IMR-90 (cell line): ENCODE results near the gene FNBP1L. TPM values are rescaled to one million over a fixed set of nuclear protein-coding genes. Genes with fewer than 3 reads are reported as not detected.

Experiments
- ATAC-seq: fragments of 200-7000 bp; cut with Tn5 transposase; 2 replicates; pipeline ENCODE4 v1.9.1; 2020; ENCODE audit warnings: low read depth, mild to moderate bottlenecking, moderate library complexity
- Bru-seq: library from RNA; stranded (reverse); fragments of 400-500 nt; gene quantifications from one replicate; lab custom pipeline; 2021; lab: Mats Ljungman, UMichigan
- BruChase-seq, 2 experiments: library from RNA; stranded (reverse); fragments of 400-500 nt; gene quantifications; one replicate each; lab custom pipeline; 2021; lab: Mats Ljungman, UMichigan
- BruUV-seq: library from RNA; stranded (reverse); fragments of 400-500 nt; replicated peaks from 2 replicates; lab custom pipeline; 2021; lab: Mats Ljungman, UMichigan
- CTCF ChIA-PET: fragments of 300-600 bp; formaldehyde crosslinking; extraction: SDS; loops from one replicate; lab custom pipeline; 2021; ENCODE audit warnings: antibody characterized with exemption; lab: Yijun Ruan, JAX
- POLR2A ChIA-PET: fragments of 300-600 bp; sonication (Branson Sonifier 250); formaldehyde crosslinking; loops from one replicate; lab custom pipeline; 2022; ENCODE audit warnings: antibody characterized with exemption; ENCODE audit not compliant: unreplicated experiment; lab: Charles Lee
- DNase-seq: peaks from one replicate; pipeline ENCODE4 v3.0.0; 2013
- H2AFZ ChIP-seq: replicated peaks from 2 replicates; pipeline ENCODE3; 2013; ENCODE audit warnings: low read length, mild to moderate bottlenecking; ENCODE audit not compliant: poor library complexity
- H2AK5ac ChIP-seq: 2 replicates; pipeline ENCODE4 v1.6.1; 2013; ENCODE audit warnings: low read depth, low read length, inconsistent platforms
- H2AK9ac ChIP-seq: replicated peaks from 2 replicates; pipeline ENCODE3; 2013; ENCODE audit warnings: mild to moderate bottlenecking, low read depth, low read length, moderate library complexity; ENCODE audit not compliant: poor library complexity
- H2BK120ac ChIP-seq: 2 replicates; pipeline ENCODE4 v1.6.1; 2013; ENCODE audit warnings: low read depth, low read length, inconsistent platforms
- H2BK15ac ChIP-seq: 3 replicates; pipeline ENCODE4 v1.6.1; 2013; ENCODE audit warnings: low read depth, low read length, inconsistent platforms
- H2BK20ac ChIP-seq: 2 replicates; pipeline ENCODE4 v1.6.1; 2013; ENCODE audit warnings: low read depth, mild to moderate bottlenecking, inconsistent platforms, low read length, moderate library complexity
- H2BK5ac ChIP-seq: 2 replicates; pipeline ENCODE4 v1.6.1; 2013; ENCODE audit warnings: mild to moderate bottlenecking, low read depth, low read length, inconsistent platforms; ENCODE audit not compliant: poor library complexity, severe bottlenecking
- H3K14ac ChIP-seq: replicated peaks from 2 replicates; pipeline ENCODE4 v1.6.1; 2013; ENCODE audit warnings: low read depth, low read length, inconsistent platforms
- H3K18ac ChIP-seq: 2 replicates; pipeline ENCODE4 v1.6.1; 2013; ENCODE audit warnings: low read depth, low read length, control low read depth
- H3K23ac ChIP-seq: 2 replicates; pipeline ENCODE4 v1.6.1; 2013; ENCODE audit warnings: low read depth, low read length, inconsistent platforms
- H3K27ac ChIP-seq: 2 replicates; pipeline ENCODE4 v1.5.1; 2013; ENCODE audit warnings: mild to moderate bottlenecking, control low read depth, low read length; ENCODE audit not compliant: insufficient read depth
- H3K27me3 ChIP-seq: 2 replicates; pipeline ENCODE4 v1.6.1; 2013; ENCODE audit warnings: low read length; ENCODE audit not compliant: control insufficient read depth, insufficient read depth
- H3K36me3 ChIP-seq: 2 replicates; pipeline ENCODE4 v1.6.1; 2013; ENCODE audit warnings: low read length, mixed read lengths; ENCODE audit not compliant: control insufficient read depth, insufficient read depth
- H3K4ac ChIP-seq: 2 replicates; pipeline ENCODE4 v1.6.1; 2013; ENCODE audit warnings: low read depth, low read length, inconsistent platforms
- H3K4me1 ChIP-seq: 2 replicates; pipeline ENCODE4 v1.6.1; 2013; ENCODE audit warnings: low read length, mixed read lengths; ENCODE audit not compliant: control insufficient read depth, insufficient read depth
- H3K4me2 ChIP-seq: 2 replicates; pipeline ENCODE4 v1.6.1; 2013; ENCODE audit warnings: low read depth, mild to moderate bottlenecking, control low read depth, low read length, moderate library complexity
- H3K4me3 ChIP-seq: 2 replicates; pipeline ENCODE4 v1.5.1; 2013; ENCODE audit warnings: low read depth, mild to moderate bottlenecking, control low read depth, low read length, moderate library complexity; ENCODE audit not compliant: insufficient read depth
- H3K56ac ChIP-seq: 2 replicates; pipeline ENCODE4 v1.6.1; 2013; ENCODE audit warnings: low read length, inconsistent platforms; ENCODE audit not compliant: insufficient read depth; ENCODE audit errors: extremely low read depth
- H3K79me1 ChIP-seq, 2 experiments: 2 replicates each; pipeline ENCODE4 v1.6.1; 2013; ENCODE audit warnings: low read length in 2 of 2, inconsistent platforms in 1 of 2, low read depth in 1 of 2
- H3K9ac ChIP-seq: 2 replicates; pipeline ENCODE4 v1.6.1; 2013; ENCODE audit warnings: low read depth, low read length, control low read depth
- H3K9me1 ChIP-seq: 2 replicates; pipeline ENCODE4 v1.6.1; 2013; ENCODE audit warnings: low read length, inconsistent platforms; ENCODE audit not compliant: insufficient read depth
- H3K9me3 ChIP-seq: 2 replicates; pipeline ENCODE4 v1.6.1; 2013; ENCODE audit warnings: low read length; ENCODE audit not compliant: control insufficient read depth, insufficient read depth
- H4K20me1 ChIP-seq: 2 replicates; pipeline ENCODE4 v1.6.1; 2013; ENCODE audit warnings: low read length, inconsistent platforms; ENCODE audit not compliant: insufficient read depth
- H4K5ac ChIP-seq: 2 replicates; pipeline ENCODE4 v1.6.1; 2013; ENCODE audit warnings: mild to moderate bottlenecking, low read depth, low read length, control low read depth
- H4K8ac ChIP-seq, 2 experiments: 2 replicates each; pipeline ENCODE4 v1.6.1; 2013; ENCODE audit warnings: low read depth in 2 of 2, low read length in 2 of 2, control low read depth in 1 of 2, inconsistent platforms in 1 of 2
- H4K91ac ChIP-seq: 2 replicates; pipeline ENCODE4 v1.6.1; 2013; ENCODE audit warnings: low read depth, low read length, inconsistent platforms; ENCODE audit not compliant: insufficient read depth
- MAZ ChIP-seq: IDR thresholded peaks from 2 replicates; pipeline ENCODE4 v1.6.1; 2012; ENCODE audit warnings: low read depth, mild to moderate bottlenecking, low read length, improper control_type of control experiment, moderate library complexity, borderline replicate concordance
- POLR2A ChIP-seq: IDR thresholded peaks from 2 replicates; pipeline ENCODE4 v1.6.1; 2012; ENCODE audit warnings: mild to moderate bottlenecking, low read depth, low read length
- WGBS, 2 experiments: methylation state at CpG; one replicate each; pipeline versions ENCODE4 v1.1.5 to v1.1.7; 2013; ENCODE audit warnings: missing lambda C conversion rate in 2 of 2; ENCODE audit not compliant: insufficient read length in 1 of 2; ENCODE audit errors: extremely low coverage in 2 of 2; 5-methylcytosine and 5-hydroxymethylcytosine counted together
- dilution Hi-C: fragments of 300-500 bp; cut with HindIII; formaldehyde crosslinking; loops from one replicate; pipeline ENCODE4 v1.14.3; 2018; ENCODE audit warnings: low sequenced_read_pairs; ENCODE audit not compliant: unreplicated experiment
- in situ Hi-C: fragments of 300-500 bp; cut with MboI; formaldehyde crosslinking; loops from 3 replicates; pipeline ENCODE4 v1.14.3; 2019; ENCODE audit warnings: low sequenced_read_pairs, inconsistent platforms, mixed read lengths
- intact Hi-C: fragments of 100-400 bp; cut with micrococcal nuclease; formaldehyde crosslinking; loops from 2 replicates; pipeline ENCODE4 v1.10.0; 2022
- long read RNA-seq: library from polyadenylated mRNA; unstranded; transcript quantifications from one replicate; pipeline ENCODE4 v2.0.0, GENCODE V29; 2021; ENCODE audit not compliant: unreplicated experiment
- polyA plus RNA-seq, 3 experiments: library from polyadenylated mRNA; depleted of rRNA; stranded (reverse); fragments of >200 nt; gene quantifications; 2 replicates each; pipeline ENCODE4 v1.2.3, GENCODE V29; 2012; ENCODE audit warnings: low replicate concordance in 1 of 3
- total RNA-seq: library from RNA; depleted of rRNA; stranded (reverse); fragments of >200 nt; gene quantifications from 2 replicates; pipeline ENCODE4 v1.2.3, GENCODE V29; 2012; rRNA removed

Gene FNBP1L
- total RNA-seq (15.2 and 24.4 TPM in 2 replicates), polyA plus RNA-seq (2012; rRNA removed) (7.1 and 9.3 TPM in 2 replicates), Bru-seq, nascent RNA (percentile 76 among the genes with signal in this experiment), BruChase-seq, experiment 1, labeled RNA remaining after a 6-hour chase (percentile 75 among the genes with signal in this experiment), BruChase-seq, experiment 2, labeled RNA remaining after a 2-hour chase (percentile 77 among the genes with signal in this experiment)
- 1.5 and 1.6 TPM in 2 replicates for polyA plus RNA-seq (2012; cell fraction: cytosol; rRNA removed)
- 1.4 and 12.3 TPM in 2 replicates for polyA plus RNA-seq (2012; cell fraction: nucleus; rRNA removed; ENCODE audit: low replicate concordance)
- long read RNA-seq, full-length matches to known transcripts = 35 of 41 reads
- long read RNA-seq, partial matches to known transcripts = 5 of 41 reads
- long read RNA-seq, other reads (novel, unspliced or antisense) = 1 of 41 reads

- Histone ChIP-seq H3K27ac (peak within 1 kb of the TSS; percentile 64), H2BK120ac (peak within 1 kb of the TSS; percentile 82), H4K8ac (peak within 1 kb of the TSS; percentile 99 to 100), H3K23ac (peak within 1 kb of the TSS; percentile 98), H2BK5ac (no peak within 1 kb of the TSS), H3K9ac (peak within 1 kb of the TSS; percentile 80), H3K4ac (peak within 1 kb of the TSS; percentile 93), H3K4me1 (no peaks in the 10 kb centered on the region), H4K5ac (peak within 1 kb of the TSS; percentile 88), H3K9me1 (no peaks in the 10 kb centered on the region), H3K56ac (peak within 1 kb of the TSS; percentile 76), H3K4me3 (peak within 1 kb of the TSS; percentile 99), H3K36me3 (no peaks in the 10 kb centered on the region), H2BK15ac (peak within 1 kb of the TSS; percentile 50; the same call in 2 of the 3 replicates), H3K9me3 (no peaks in the 10 kb centered on the region), H3K4me2 (peak within 1 kb of the TSS; percentile 97), H3K18ac (peak within 1 kb of the TSS; percentile 56), H4K20me1 (0 out of 2 replicates have a peak, but pooled peaks cover 5% of the 10 kb centered on the region), H2AK9ac (peak within 1 kb of the TSS; percentile 95), H3K79me1 (peaks cover 0 to 13% of the 10 kb centered on the region in 2 experiments; a peak in 2 of 4 replicates), H4K91ac (peak within 1 kb of the TSS; percentile 71), H3K27me3 (no peaks in the 10 kb centered on the region), H2BK20ac (peak within 1 kb of the TSS; percentile 53), H2AFZ (peak within 1 kb of the TSS; percentile 99), H2AK5ac (peak within 1 kb of the TSS; percentile 32), H3K14ac (peak within 1 kb of the TSS; percentile 98)
- in situ Hi-C loops = loop anchor here (5.0 to 10.0 kb wide), 2 partner anchors 177 to 395 kb away; no protein-coding TSS in a partner anchor
- peak; percentile 52 for DNase-seq
- WGBS, 2 experiments = 0% methylated on average over 11 of the region's 52 CpGs; no CpG with 5 or more reads in 1 of the 2 experiments
- CTCF ChIA-PET = interaction anchor here (1.4 kb wide), 1 partner anchor 366 kb away, joined by 3 read pairs; no protein-coding TSS in a partner anchor
- dilution Hi-C loops = no loop called here
- POLR2A ChIA-PET = interaction anchor here (0.6 to 0.7 kb wide), 2 partner anchors 134 to 152 kb away, joined by 3 to 4 read pairs; no protein-coding TSS in a partner anchor
- peak; percentile 93 for ATAC-seq
- TF ChIP-seq POLR2A = no peak
- TF ChIP-seq MAZ = peak; percentile 81; the same call in 1 of the 2 replicates
- BruUV-seq = no TSS peak
- intact Hi-C loops = loop anchor here (5.0 kb wide), 1 partner anchor 105 kb away; no protein-coding TSS in a partner anchor
Measured at GRCh38 chr1:93447481-93448291, at the start of gene FNBP1L. Gene FNBP1L, plus strand, starts transcription at chr1:93448118. Its CDS starts 164 bp downstream, at chr1:93448282.
